CD4-positive, CD25-positive, alpha-beta regulatory T cell (primary cell): ENCODE measurements around the gene PRR16. TPM values are rescaled to one million over a fixed set of nuclear protein-coding genes. Genes with fewer than 3 reads are reported as not detected.

ENCODE experiments used
- ATAC-seq, 2 donors: fragments of 150-1000 bp; cut with Tn5 transposase; one replicate each; pipeline ENCODE4 v1.10.0; 2021; ENCODE audit warnings: low read depth in 2 of 2, moderate number of reproducible peaks in 2 of 2, moderate library complexity in 1 of 2
- DNase-seq, 3 donors: peaks; one replicate each; pipeline versions ENCODE4 v3.0.0 to v3.0.0-alpha.2; 2012 to 2022; ENCODE audit warnings: mixed read lengths in 1 of 3
- H3K27ac ChIP-seq: one replicate; pipeline ENCODE4 v1.7.0; 2013; ENCODE audit warnings: mild to moderate bottlenecking, low read length; ENCODE audit not compliant: insufficient read depth, poor library complexity, severe bottlenecking
- H3K27me3 ChIP-seq: one replicate; pipeline ENCODE4 v1.7.0; 2013; ENCODE audit warnings: low read length; ENCODE audit not compliant: control insufficient read depth, insufficient read depth
- H3K36me3 ChIP-seq: one replicate; pipeline ENCODE4 v1.7.0; 2013; ENCODE audit warnings: mild to moderate bottlenecking, low read length, moderate library complexity; ENCODE audit not compliant: control insufficient read depth, insufficient read depth
- H3K4me1 ChIP-seq: 2 replicates; pipeline ENCODE4 v1.7.0; 2013; ENCODE audit warnings: mild to moderate bottlenecking, low read length; ENCODE audit not compliant: insufficient read depth, control insufficient read depth, poor library complexity, severe bottlenecking
- H3K4me3 ChIP-seq: one replicate; pipeline ENCODE4 v1.7.0; 2013; ENCODE audit warnings: low read depth, mild to moderate bottlenecking, low read length, moderate library complexity
- H3K9me3 ChIP-seq, 2 experiments: 1 replicate in 1 of 2; 2 replicates in 1 of 2; pipeline ENCODE4 v1.7.0; 2013; ENCODE audit warnings: low read length in 2 of 2, mild to moderate bottlenecking in 1 of 2, moderate library complexity in 1 of 2; ENCODE audit not compliant: control insufficient read depth in 2 of 2
- H3K27ac Mint-ChIP-seq, 3 donors: one replicate each; pipeline ENCODE4 v1.8.0; 2020 to 2022; ENCODE audit warnings: mild to moderate bottlenecking in 3 of 3, mixed read lengths in 3 of 3, moderate library complexity in 2 of 3
- H3K27me3 Mint-ChIP-seq: one replicate; pipeline ENCODE4 v1.8.0; 2022; ENCODE audit warnings: mild to moderate bottlenecking, mixed read lengths
- H3K36me3 Mint-ChIP-seq: one replicate; pipeline ENCODE4 v1.8.0; 2020; ENCODE audit warnings: mixed read lengths
- H3K4me1 Mint-ChIP-seq, 4 donors: one replicate each; pipeline ENCODE4 v1.8.0; 2020 to 2022; ENCODE audit warnings: mixed read lengths in 4 of 4, mild to moderate bottlenecking in 1 of 4
- H3K4me3 Mint-ChIP-seq, 4 donors: one replicate each; pipeline ENCODE4 v1.8.0; 2020 to 2022; ENCODE audit warnings: mild to moderate bottlenecking in 4 of 4, mixed read lengths in 4 of 4, moderate library complexity in 3 of 4
- H3K9me3 Mint-ChIP-seq, 7 donors: one replicate each; pipeline ENCODE4 v1.8.0; 2020 to 2022; ENCODE audit warnings: mixed read lengths in 7 of 7, mild to moderate bottlenecking in 3 of 7, moderate library complexity in 2 of 7
- polyA plus RNA-seq, 4 donors: library from polyadenylated mRNA; unstranded; fragments of 300-500 nt; fragmentation: Illumina TruSeq; gene quantifications; one replicate each; pipeline ENCODE4 v1.2.3, GENCODE V29; 2021
- total RNA-seq: library from RNA; stranded (reverse); gene quantifications from one replicate; pipeline ENCODE4 v1.2.3, GENCODE V29; 2022

Gene PRR16
- total and polyA plus RNA-seq, 5 donors from 2014 or later, result not detected

DNA sequence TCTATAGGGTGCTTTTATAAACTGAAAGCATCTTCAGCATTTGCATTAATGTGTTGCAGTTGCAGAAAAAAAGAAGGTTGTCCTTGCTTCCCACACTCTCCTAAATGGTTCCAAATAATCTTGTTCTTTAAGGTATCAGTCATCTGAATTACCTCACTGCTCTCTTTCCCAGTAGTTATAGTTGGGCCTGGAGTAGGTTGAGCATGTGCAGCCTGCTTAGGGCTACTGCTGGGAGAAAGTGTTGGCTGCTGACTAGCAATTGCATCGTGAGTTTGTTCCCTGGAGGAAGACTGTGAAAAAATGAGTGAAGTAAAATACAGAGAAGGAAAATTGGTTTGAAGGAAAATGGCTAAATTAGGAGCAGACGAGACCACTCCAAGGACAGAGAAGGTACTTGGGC, 74.5 kb downstream of the PRR16 start:
- no peak overlapping the region for H3K27ac Mint-ChIP-seq
- H3K27me3 ChIP-seq, result no peaks in the 10 kb centered on the region
- no peaks in the 10 kb centered on the region for H3K4me1 ChIP-seq
- ATAC-seq (no peak), DNase-seq (no peak)
- H3K9me3 Mint-ChIP-seq, result peaks cover 0 to 3% (median 0%) of the 10 kb centered on the region in 7 donors
- H3K27ac ChIP-seq, result no peak overlapping the region
- no peaks in the 10 kb centered on the region for H3K36me3 Mint-ChIP-seq
- H3K4me3 ChIP-seq, result no peak overlapping the region
- no peaks in the 10 kb centered on the region for H3K4me1 Mint-ChIP-seq
- no peak overlapping the region for H3K4me3 Mint-ChIP-seq
- H3K27me3 Mint-ChIP-seq, result no peaks in the 10 kb centered on the region
- H3K36me3 ChIP-seq, result no peaks in the 10 kb centered on the region
- no peaks in the 10 kb centered on the region for H3K9me3 ChIP-seq

DNA sequence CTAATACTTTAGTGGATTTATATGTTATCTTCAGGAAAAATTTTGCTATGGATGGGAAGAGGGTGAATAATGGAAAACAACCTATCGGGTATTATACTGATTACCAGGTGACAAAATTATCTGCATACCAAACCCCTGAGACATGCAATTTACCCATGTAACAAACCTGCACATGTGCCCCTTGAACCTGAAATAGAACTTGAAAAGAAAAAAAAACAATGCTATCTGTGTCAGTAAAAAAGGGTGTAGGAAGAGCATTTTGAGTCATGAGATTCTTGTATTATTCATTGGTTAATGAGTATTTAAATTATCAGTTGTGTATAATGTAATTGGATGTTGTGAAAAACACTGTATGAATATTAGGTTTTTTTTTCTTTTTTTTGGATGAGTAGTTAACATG, 75.4 kb downstream of the PRR16 start:
- Histone ChIP-seq H3K4me1 (no peaks in the 10 kb centered on the region), H3K9me3 (no peaks in the 10 kb centered on the region), H3K27ac (no peak overlapping the region), H3K4me3 (no peak overlapping the region), H3K27me3 (no peaks in the 10 kb centered on the region), H3K36me3 (no peaks in the 10 kb centered on the region)
- Mint-ChIP-seq H3K27ac (no peak overlapping the region), H3K27me3 (no peaks in the 10 kb centered on the region), H3K36me3 (no peaks in the 10 kb centered on the region), H3K4me1 (no peaks in the 10 kb centered on the region), H3K4me3 (no peak overlapping the region), H3K9me3 (peaks cover 0 to 3% (median under 1%) of the 10 kb centered on the region in 7 donors)
- ATAC-seq (no peak), DNase-seq (no peak)

DNA sequence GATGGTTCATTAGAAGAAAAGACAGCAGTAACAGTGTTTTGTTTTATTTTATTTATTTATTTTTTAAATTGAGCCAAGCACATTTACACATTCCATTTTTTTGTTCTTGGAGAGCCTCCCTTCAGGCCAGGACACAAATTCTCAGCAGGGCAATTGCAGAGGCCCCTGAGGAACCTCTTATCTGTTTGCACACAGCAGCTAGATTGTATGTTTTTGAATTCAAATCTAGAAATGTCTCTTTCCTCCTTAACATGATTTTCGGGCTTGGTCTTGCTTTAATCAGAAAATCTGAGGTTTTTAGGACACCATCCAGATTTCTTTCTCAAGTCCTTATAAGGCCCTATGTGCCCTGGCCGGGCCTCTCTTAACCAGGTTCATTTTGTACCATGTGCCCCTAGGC, 76.0 kb downstream of the PRR16 start:
- no peaks in the 10 kb centered on the region for H3K36me3 Mint-ChIP-seq
- no peaks in the 10 kb centered on the region for H3K27me3 Mint-ChIP-seq
- H3K27ac ChIP-seq, result no peak overlapping the region
- no peaks in the 10 kb centered on the region for H3K4me1 Mint-ChIP-seq
- no peaks in the 10 kb centered on the region for H3K36me3 ChIP-seq
- no peaks in the 10 kb centered on the region for H3K9me3 ChIP-seq
- peaks cover 0 to 3% (median 2%) of the 10 kb centered on the region in 7 donors for H3K9me3 Mint-ChIP-seq
- no peak for DNase-seq
- no peaks in the 10 kb centered on the region for H3K27me3 ChIP-seq
- no peak for ATAC-seq
- H3K27ac Mint-ChIP-seq, result no peak overlapping the region
- no peaks in the 10 kb centered on the region for H3K4me1 ChIP-seq
- H3K4me3 ChIP-seq, result no peak overlapping the region
- no peak overlapping the region for H3K4me3 Mint-ChIP-seq

- DNase-seq (no peak), ATAC-seq (no peak)
- H3K27me3 Mint-ChIP-seq, result no peaks in the 10 kb centered on the region
- no peaks in the 10 kb centered on the region for H3K4me1 Mint-ChIP-seq
- H3K4me3 Mint-ChIP-seq, result no peak overlapping the region
- H3K36me3 ChIP-seq, result no peaks in the 10 kb centered on the region
- no peak overlapping the region for H3K27ac Mint-ChIP-seq
- H3K27me3 ChIP-seq, result no peaks in the 10 kb centered on the region
- H3K9me3 Mint-ChIP-seq, result peaks cover 0 to 10% (median 2%) of the 10 kb centered on the region in 7 donors
- no peak overlapping the region for H3K27ac ChIP-seq
- H3K4me3 ChIP-seq, result no peak overlapping the region
- no peaks in the 10 kb centered on the region for H3K36me3 Mint-ChIP-seq
- H3K9me3 ChIP-seq, result no peaks in the 10 kb centered on the region
- H3K4me1 ChIP-seq, result no peaks in the 10 kb centered on the region
Observed at GRCh38 chr5:120544043-120544442, 79.9 kb downstream of the PRR16 start.

GRCh38 chr5:120545007-120545406, 80.9 kb downstream of the PRR16 start:
- DNase-seq (no peak), ATAC-seq (no peak)
- Histone ChIP-seq H3K36me3 (no peaks in the 10 kb centered on the region), H3K27me3 (no peaks in the 10 kb centered on the region), H3K4me1 (no peaks in the 10 kb centered on the region), H3K4me3 (no peak overlapping the region), H3K9me3 (no peaks in the 10 kb centered on the region), H3K27ac (no peak overlapping the region)
- no peaks in the 10 kb centered on the region for H3K27me3 Mint-ChIP-seq
- H3K9me3 Mint-ChIP-seq, result peaks cover 0 to 10% (median 3%) of the 10 kb centered on the region in 7 donors
- no peaks in the 10 kb centered on the region for H3K36me3 Mint-ChIP-seq
- H3K4me3 Mint-ChIP-seq, result no peak overlapping the region
- H3K27ac Mint-ChIP-seq, result no peak overlapping the region
- H3K4me1 Mint-ChIP-seq, result no peaks in the 10 kb centered on the region

- Mint-ChIP-seq H3K4me1 (no peaks in the 10 kb centered on the region), H3K27ac (no peak overlapping the region), H3K9me3 (peaks cover 0 to 10% (median 3%) of the 10 kb centered on the region in 7 donors), H3K4me3 (no peak overlapping the region), H3K27me3 (no peaks in the 10 kb centered on the region), H3K36me3 (no peaks in the 10 kb centered on the region)
- no peaks in the 10 kb centered on the region for H3K9me3 ChIP-seq
- no peaks in the 10 kb centered on the region for H3K27me3 ChIP-seq
- no peaks in the 10 kb centered on the region for H3K36me3 ChIP-seq
- no peak overlapping the region for H3K4me3 ChIP-seq
- no peaks in the 10 kb centered on the region for H3K4me1 ChIP-seq
- H3K27ac ChIP-seq, result no peak overlapping the region
- DNase-seq (no peak), ATAC-seq (no peak)
Observed at GRCh38 chr5:120545951-120546350, 81.9 kb downstream of the PRR16 start.

DNA sequence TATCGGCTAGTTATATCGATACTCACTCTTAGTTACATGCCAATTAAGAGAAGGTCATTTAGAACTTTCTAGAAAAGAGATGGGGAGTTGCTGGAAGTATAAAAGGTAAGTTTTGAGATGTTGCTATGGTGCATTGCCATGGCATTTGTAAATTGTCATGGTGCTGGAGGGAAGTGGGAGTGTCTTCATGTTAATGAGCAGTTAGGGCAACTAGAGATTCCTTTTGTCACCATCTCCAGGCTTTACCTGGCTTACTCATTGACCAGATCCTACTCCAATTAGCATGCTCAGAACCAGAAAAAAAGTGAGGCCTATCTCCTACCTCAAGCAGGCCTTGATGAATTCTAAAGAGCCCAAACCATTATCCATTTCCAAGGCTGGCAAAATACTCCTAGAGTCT, 82.8 kb downstream of the PRR16 start:
- Mint-ChIP-seq H3K27me3 (no peaks in the 10 kb centered on the region), H3K36me3 (no peaks in the 10 kb centered on the region), H3K4me1 (no peaks in the 10 kb centered on the region), H3K9me3 (peaks cover 0 to 16% (median 3%) of the 10 kb centered on the region in 7 donors), H3K27ac (no peak overlapping the region), H3K4me3 (no peak overlapping the region)
- Histone ChIP-seq H3K4me3 (no peak overlapping the region), H3K36me3 (no peaks in the 10 kb centered on the region), H3K27me3 (no peaks in the 10 kb centered on the region), H3K9me3 (no peaks in the 10 kb centered on the region), H3K27ac (no peak overlapping the region), H3K4me1 (no peaks in the 10 kb centered on the region)
- ATAC-seq, result no peak
- DNase-seq, result no peak

DNA sequence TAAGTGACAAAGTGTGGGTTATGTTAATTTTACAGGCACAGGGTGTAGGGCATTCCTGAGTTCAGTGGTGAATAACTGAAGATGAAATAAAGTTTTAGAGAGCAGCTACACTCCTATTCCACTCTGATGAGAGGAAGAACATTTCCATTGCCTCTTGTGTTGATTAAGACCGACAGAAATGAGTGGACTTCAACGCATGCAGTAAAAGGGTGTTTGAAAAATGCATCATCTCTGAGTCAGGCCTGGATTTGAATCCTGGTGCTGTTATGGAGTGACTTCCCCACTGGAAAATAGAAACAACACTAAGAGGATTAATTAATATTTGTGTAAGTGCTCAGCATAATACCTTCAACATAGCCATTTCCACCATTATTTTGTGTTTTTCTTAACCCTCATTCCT, 86.3 kb downstream of the PRR16 start:
- Histone ChIP-seq H3K36me3 (no peaks in the 10 kb centered on the region), H3K4me1 (no peaks in the 10 kb centered on the region), H3K9me3 (no peaks in the 10 kb centered on the region), H3K27ac (no peak overlapping the region), H3K27me3 (no peaks in the 10 kb centered on the region), H3K4me3 (no peak overlapping the region)
- Mint-ChIP-seq H3K4me3 (no peak overlapping the region), H3K9me3 (peaks cover 0 to 16% (median 1%) of the 10 kb centered on the region in 7 donors), H3K27me3 (no peaks in the 10 kb centered on the region), H3K27ac (no peak overlapping the region), H3K4me1 (no peaks in the 10 kb centered on the region), H3K36me3 (no peaks in the 10 kb centered on the region)
- ATAC-seq (no peak), DNase-seq (no peak)
